Subcutaneous abdominal adipose tissue (tissue), 5 donors: ENCODE measurements around the gene USHBP1.

Experiments used
- H3K27ac ChIP-seq: one replicate; pipeline ENCODE4 v1.7.0; 2013; ENCODE audit warnings: low read depth, mild to moderate bottlenecking, inconsistent platforms, low read length, moderate library complexity
- H3K27me3 ChIP-seq, 5 donors: one replicate each; pipeline ENCODE4 v1.7.0; 2013; ENCODE audit warnings: low read length in 5 of 5, inconsistent platforms in 1 of 5; ENCODE audit not compliant: control insufficient read depth in 5 of 5, insufficient read depth in 4 of 5
- H3K36me3 ChIP-seq, 5 donors: one replicate each; pipeline ENCODE4 v1.7.0; 2013; ENCODE audit warnings: low read length in 5 of 5; ENCODE audit not compliant: control insufficient read depth in 5 of 5, insufficient read depth in 5 of 5
- H3K4me1 ChIP-seq, 5 donors: one replicate each; pipeline ENCODE4 v1.7.0; 2013; ENCODE audit warnings: low read length in 5 of 5, mild to moderate bottlenecking in 3 of 5, moderate library complexity in 1 of 5; ENCODE audit not compliant: control insufficient read depth in 5 of 5, insufficient read depth in 5 of 5
- H3K4me3 ChIP-seq, 5 donors: one replicate each; pipeline ENCODE4 v1.7.0; 2013; ENCODE audit warnings: low read length in 5 of 5, low read depth in 1 of 5
- H3K9ac ChIP-seq, 5 donors: one replicate each; pipeline ENCODE4 v1.7.0; 2013; ENCODE audit warnings: low read length in 5 of 5, mild to moderate bottlenecking in 4 of 5, moderate library complexity in 3 of 5
- H3K9me3 ChIP-seq, 5 donors: one replicate each; pipeline ENCODE4 v1.7.0; 2013; ENCODE audit warnings: low read length in 5 of 5; ENCODE audit not compliant: control insufficient read depth in 5 of 5
- donor health status: healthy.
- donor health status: healthy.
- donor health status: healthy.
- donor health status: healthy.
- donor health status: healthy.

USHBP1 gene

GRCh38 chr19:17214508-17215126 lies 49.9 kb downstream of the USHBP1 start:
- H3K4me3 ChIP-seq, result peak overlapping the region; percentile 69 to 87 (median 79)
- H3K9me3 ChIP-seq, result peaks cover 0 to 4% (median 0%) of the 10 kb centered on the region in 5 donors
- H3K4me1 ChIP-seq, result peaks cover 2 to 22% (median 16%) of the 10 kb centered on the region in 5 donors
- peaks cover 0 to 62% (median 47%) of the 10 kb centered on the region in 5 donors for H3K36me3 ChIP-seq
- no peaks in the 10 kb centered on the region for H3K27me3 ChIP-seq
- peak overlapping the region; percentile 69 for H3K27ac ChIP-seq
- H3K9ac ChIP-seq, result peak overlapping the region in 4 of 5 donors; percentile 68 to 83 (median 78)

- no peak overlapping the region for H3K9ac ChIP-seq
- H3K4me3 ChIP-seq, result no peak overlapping the region
- peaks cover 0 to 67% (median 53%) of the 10 kb centered on the region in 5 donors for H3K36me3 ChIP-seq
Observed at GRCh38 chr19:17213334-17213733, 51.2 kb downstream of the USHBP1 start.

GRCh38 chr19:17211547-17212446 lies 52.7 kb downstream of the USHBP1 start:
- H3K4me3 ChIP-seq, result no peak overlapping the region
- no peaks in the 10 kb centered on the region for H3K9me3 ChIP-seq
- H3K27me3 ChIP-seq, result no peaks in the 10 kb centered on the region
- peaks cover 0 to 56% (median 46%) of the 10 kb centered on the region in 5 donors for H3K36me3 ChIP-seq
- no peak overlapping the region for H3K27ac ChIP-seq
- no peak overlapping the region for H3K9ac ChIP-seq
- peaks cover 2 to 22% (median 16%) of the 10 kb centered on the region in 5 donors for H3K4me1 ChIP-seq

More at GRCh38 chr19:17213334-17213733, 51.2 kb downstream of the USHBP1 start:
- peaks cover 2 to 22% (median 16%) of the 10 kb centered on the region in 5 donors for H3K4me1 ChIP-seq
- H3K9me3 ChIP-seq, result no peaks in the 10 kb centered on the region
- no peaks in the 10 kb centered on the region for H3K27me3 ChIP-seq
- no peak overlapping the region for H3K27ac ChIP-seq

DNA sequence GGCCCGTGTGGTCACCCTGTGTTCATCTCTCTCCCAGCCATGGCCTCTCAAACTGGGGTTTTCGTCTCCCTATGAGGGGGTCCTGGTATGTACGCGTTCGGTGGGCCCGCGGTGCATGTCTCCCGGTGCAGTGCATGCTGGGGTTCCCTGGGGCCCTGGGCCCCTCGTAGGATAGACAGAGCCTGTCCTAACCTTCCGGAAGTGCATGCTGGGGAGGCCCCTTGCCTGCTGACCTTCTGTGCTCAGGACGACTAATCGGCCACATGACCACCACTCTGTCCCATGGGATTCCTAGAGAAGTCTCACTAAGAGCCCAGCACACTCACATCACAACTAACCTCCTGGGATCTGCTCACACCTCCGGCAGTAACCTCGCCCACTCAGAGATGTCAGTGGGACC lies 54.2 kb downstream of the USHBP1 start:
- no peak overlapping the region for H3K27ac ChIP-seq
- peaks cover 2 to 14% (median 8%) of the 10 kb centered on the region in 5 donors for H3K4me1 ChIP-seq
- no peaks in the 10 kb centered on the region for H3K9me3 ChIP-seq
- no peak overlapping the region for H3K4me3 ChIP-seq
- H3K9ac ChIP-seq, result no peak overlapping the region
- H3K27me3 ChIP-seq, result no peaks in the 10 kb centered on the region
- peaks cover 0 to 68% (median 58%) of the 10 kb centered on the region in 5 donors for H3K36me3 ChIP-seq

GRCh38 chr19:17209126-17210036 lies 55.2 kb downstream of the USHBP1 start:
- H3K4me1 ChIP-seq, result peaks cover 0 to 7% (median under 1%) of the 10 kb centered on the region in 5 donors
- no peak overlapping the region for H3K4me3 ChIP-seq
- no peak overlapping the region for H3K27ac ChIP-seq
- peaks cover 0 to 76% (median 61%) of the 10 kb centered on the region in 5 donors for H3K36me3 ChIP-seq
- no peaks in the 10 kb centered on the region for H3K27me3 ChIP-seq
- H3K9me3 ChIP-seq, result no peaks in the 10 kb centered on the region
- H3K9ac ChIP-seq, result peak overlapping the region in 1 of 5 donors; percentile 7

DNA sequence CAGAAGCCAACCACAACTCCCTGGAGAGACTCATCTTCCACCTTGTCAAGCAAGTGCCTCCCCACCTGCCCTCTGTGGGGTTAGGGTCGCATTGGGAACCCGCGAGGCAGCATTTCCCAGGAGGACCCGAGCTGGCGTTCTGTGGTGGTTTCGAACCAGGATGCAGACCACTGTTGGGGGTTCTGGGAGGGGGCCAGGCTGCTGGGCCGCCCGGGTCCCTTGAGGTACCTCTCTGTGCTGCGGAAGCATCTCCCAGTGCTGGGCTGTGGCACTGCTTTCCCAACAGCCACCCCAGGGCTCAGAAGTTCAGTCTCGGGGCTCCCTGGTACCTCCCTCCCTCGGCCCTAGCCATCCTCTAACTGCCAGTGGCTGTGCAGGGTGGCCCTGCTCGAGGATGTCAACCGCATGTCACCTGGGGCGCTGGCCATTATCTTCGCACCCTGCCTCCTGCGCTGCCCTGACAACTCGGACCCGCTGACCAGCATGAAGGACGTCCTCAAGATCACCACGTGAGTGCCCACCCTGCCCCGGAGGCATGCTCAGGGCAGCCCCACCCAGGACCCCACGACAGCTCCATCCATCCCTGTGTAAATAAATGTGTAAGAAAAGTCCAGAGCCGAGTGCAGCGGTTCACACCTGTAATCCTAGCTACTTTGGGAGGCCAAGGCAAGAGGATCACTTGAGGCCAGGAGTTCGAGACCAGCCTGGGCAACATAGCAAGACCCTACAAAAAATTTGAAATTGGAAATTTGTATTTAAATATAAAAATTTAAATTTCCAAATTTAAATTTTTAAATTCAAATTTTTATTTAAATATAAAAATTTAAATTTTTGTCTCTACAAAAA lies 57.6 kb downstream of the USHBP1 start:
- H3K9ac ChIP-seq, result no peak overlapping the region
- H3K9me3 ChIP-seq, result no peaks in the 10 kb centered on the region
- peaks cover 0 to 6% (median 0%) of the 10 kb centered on the region in 5 donors for H3K4me1 ChIP-seq
- no peak overlapping the region for H3K27ac ChIP-seq
- H3K27me3 ChIP-seq, result no peaks in the 10 kb centered on the region
- no peak overlapping the region for H3K4me3 ChIP-seq
- H3K36me3 ChIP-seq, result peaks cover 0 to 82% (median 63%) of the 10 kb centered on the region in 5 donors

DNA sequence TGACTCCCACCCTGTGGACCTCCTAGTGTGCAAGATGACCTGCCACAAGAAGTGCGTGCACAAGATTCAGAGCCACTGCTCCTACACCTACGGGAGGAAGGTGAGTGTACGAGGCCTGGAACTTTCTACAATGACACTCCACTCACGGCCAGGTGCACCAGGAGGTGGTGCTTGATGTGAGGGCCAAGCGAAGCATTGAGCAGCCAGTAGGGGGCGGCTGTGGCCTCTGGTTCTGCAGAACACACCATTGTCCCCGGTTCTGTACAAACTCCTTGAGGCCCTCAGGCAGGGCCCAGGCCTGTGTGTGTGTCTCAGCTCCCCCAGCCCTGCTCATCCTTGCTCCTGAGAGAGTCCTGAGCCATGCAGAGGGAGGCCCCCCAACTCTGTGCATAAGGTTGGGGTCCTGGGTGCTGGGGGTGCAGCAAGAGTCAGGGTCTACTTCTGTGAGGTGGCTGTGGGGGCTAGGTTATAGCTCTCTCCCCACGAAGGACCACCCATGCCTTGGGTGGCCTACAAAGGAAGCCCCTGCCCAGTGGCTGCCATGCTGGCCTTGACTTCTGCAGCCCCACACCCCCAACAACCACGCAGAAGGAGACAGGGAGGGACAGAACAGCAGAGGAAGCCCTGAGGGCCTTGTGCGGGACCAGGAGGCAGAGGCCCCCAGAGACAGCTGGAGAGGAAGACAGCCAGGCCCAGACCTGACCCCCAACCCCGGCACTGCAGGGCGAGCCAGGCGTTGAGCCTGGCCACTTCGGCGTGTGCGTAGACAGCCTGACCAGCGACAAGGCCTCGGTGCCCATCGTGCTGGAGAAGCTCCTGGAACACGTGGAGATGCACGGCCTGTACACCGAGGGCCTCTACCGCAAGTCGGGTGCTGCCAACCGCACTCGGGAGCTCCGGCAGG lies 59.1 kb downstream of the USHBP1 start:
- no peak overlapping the region for H3K27ac ChIP-seq
- no peak overlapping the region for H3K9ac ChIP-seq
- peaks cover 0 to 84% (median 69%) of the 10 kb centered on the region in 5 donors for H3K36me3 ChIP-seq
- H3K4me1 ChIP-seq, result peaks cover 0 to 4% (median 0%) of the 10 kb centered on the region in 5 donors
- H3K4me3 ChIP-seq, result no peak overlapping the region
- no peaks in the 10 kb centered on the region for H3K9me3 ChIP-seq
- no peaks in the 10 kb centered on the region for H3K27me3 ChIP-seq

DNA sequence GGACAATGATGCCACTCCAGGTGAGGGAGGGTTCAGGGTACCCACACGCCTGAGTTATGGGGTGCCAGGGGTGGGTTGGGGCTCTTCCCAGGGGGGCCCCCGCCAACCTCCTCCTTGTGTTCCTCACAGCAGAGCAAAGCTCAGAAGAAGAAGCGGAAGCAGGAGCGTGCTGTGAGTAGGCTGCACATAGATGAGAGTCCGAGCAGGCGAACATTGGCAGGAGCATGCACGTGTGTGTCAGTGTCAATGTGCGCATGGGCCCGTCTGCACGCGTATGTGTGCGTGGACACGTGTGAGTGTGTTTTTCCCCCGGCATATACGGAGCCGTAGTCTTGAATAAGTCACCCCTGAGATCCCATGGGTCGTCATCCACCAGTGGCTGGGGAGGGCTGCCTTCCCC lies 61.8 kb downstream of the USHBP1 start:
- no peaks in the 10 kb centered on the region for H3K27me3 ChIP-seq
- H3K9ac ChIP-seq, result no peak overlapping the region
- H3K36me3 ChIP-seq, result peaks cover 0 to 85% (median 71%) of the 10 kb centered on the region in 5 donors
- no peaks in the 10 kb centered on the region for H3K9me3 ChIP-seq
- H3K4me1 ChIP-seq, result no peaks in the 10 kb centered on the region
- no peak overlapping the region for H3K4me3 ChIP-seq
- no peak overlapping the region for H3K27ac ChIP-seq
